ENCODE measurements around the gene ZNF665. TPM values are rescaled to one million over a fixed set of nuclear protein-coding genes. Genes with fewer than 3 reads are reported as not detected.

The ZNF665 gene
- total and polyA plus RNA-seq, 2 donors (not counting 3 experiments of a cell fraction or from before 2014, with no cell fraction given), result 1.3 to 2.1 TPM

Other genes starting within 250 kb of the ZNF665 start
- 4.9 and 5.3 TPM in 2 replicates for gene ZNF816, start 230.5 kb downstream of the ZNF665 start, total RNA-seq
- 0.76 and 1.8 TPM in 2 replicates for gene ZNF816, start 230.5 kb downstream of the ZNF665 start, polyA plus RNA-seq
- gene ERVV-1, start 179.4 kb downstream of the ZNF665 start, total RNA-seq, result not detected in 2 replicates
- 0.05 TPM in 1 of 2 replicates, not detected in the other for gene ERVV-1, start 179.4 kb downstream of the ZNF665 start, polyA plus RNA-seq
- gene ERVV-2, start 148.6 kb downstream of the ZNF665 start, total RNA-seq, result not detected in 2 replicates
- gene ERVV-2, start 148.6 kb downstream of the ZNF665 start, polyA plus RNA-seq, result not detected in 2 replicates
- gene ZNF160, start 89.9 kb downstream of the ZNF665 start, total RNA-seq, result 16.4 and 19.7 TPM in 2 replicates
- 11.3 and 12.7 TPM in 2 replicates for gene ZNF160, start 89.9 kb downstream of the ZNF665 start, polyA plus RNA-seq
- gene ZNF415, start 60.4 kb downstream of the ZNF665 start, total RNA-seq, result 0.69 TPM in 1 of 2 replicates, not detected in the other
- 0.30 and 0.48 TPM in 2 replicates for gene ZNF415, start 60.4 kb downstream of the ZNF665 start, polyA plus RNA-seq
- gene ZNF347, start 34.3 kb downstream of the ZNF665 start, total RNA-seq, result 6.3 and 6.6 TPM in 2 replicates
- 0.94 and 1.5 TPM in 2 replicates for gene ZNF347, start 34.3 kb downstream of the ZNF665 start, polyA plus RNA-seq
- 15.8 and 21.0 TPM in 2 replicates for gene ZNF677, start 61.5 kb upstream of the ZNF665 start, total RNA-seq
- 10.0 and 13.4 TPM in 2 replicates for gene ZNF677, start 61.5 kb upstream of the ZNF665 start, polyA plus RNA-seq
- not detected in 2 replicates for gene VN1R2, start 64.9 kb upstream of the ZNF665 start, total RNA-seq
- gene VN1R2, start 64.9 kb upstream of the ZNF665 start, polyA plus RNA-seq, result not detected in 2 replicates
- not detected in 2 replicates for gene VN1R4, start 74.4 kb upstream of the ZNF665 start, total RNA-seq
- gene VN1R4, start 74.4 kb upstream of the ZNF665 start, polyA plus RNA-seq, result not detected in 2 replicates
- gene ZNF845, start 140.4 kb upstream of the ZNF665 start, total RNA-seq, result 4.6 and 5.0 TPM in 2 replicates
- gene ZNF845, start 140.4 kb upstream of the ZNF665 start, polyA plus RNA-seq, result 0.78 and 0.88 TPM in 2 replicates
- gene ZNF525, start 172.3 kb upstream of the ZNF665 start, total RNA-seq, result 3.7 and 3.8 TPM in 2 replicates
- gene ZNF525, start 172.3 kb upstream of the ZNF665 start, polyA plus RNA-seq, result 0.59 and 1.2 TPM in 2 replicates
- gene ZNF765, start 201.8 kb upstream of the ZNF665 start, total RNA-seq, result 7.3 and 7.7 TPM in 2 replicates
- 2.5 and 2.7 TPM in 2 replicates for gene ZNF765, start 201.8 kb upstream of the ZNF665 start, polyA plus RNA-seq
- gene ZNF761, start 238.6 kb upstream of the ZNF665 start, total RNA-seq, result 7.3 and 8.8 TPM in 2 replicates
- gene ZNF761, start 238.6 kb upstream of the ZNF665 start, polyA plus RNA-seq, result 5.7 and 6.4 TPM in 2 replicates

Data from endothelial cell of umbilical vein (primary cell).